IPS DF 6.9 (cell line): ENCODE data around the gene LRSAM1.
A peak's percentile ranks its signal among the peaks of the same experiment; 100 is the strongest.

Experiments used
- DNase-seq: peaks from one replicate; pipeline ENCODE4 v3.0.0-alpha.2; 2013; ENCODE audit warnings: low read depth, low spot score
- H3K27ac ChIP-seq: one replicate; pipeline ENCODE4 v1.5.1; 2013; ENCODE audit warnings: low read length, control low read depth
- H3K27me3 ChIP-seq: 2 replicates; pipeline ENCODE4 v1.6.1; 2013; ENCODE audit warnings: mild to moderate bottlenecking, low read length; ENCODE audit not compliant: control insufficient read depth, insufficient read depth
- H3K36me3 ChIP-seq: 2 replicates; pipeline ENCODE4 v1.6.1; 2013; ENCODE audit warnings: low read length; ENCODE audit not compliant: control insufficient read depth, insufficient read depth
- H3K4me1 ChIP-seq: 2 replicates; pipeline ENCODE4 v1.6.1; 2013; ENCODE audit warnings: low read length; ENCODE audit not compliant: control insufficient read depth, insufficient read depth
- H3K4me3 ChIP-seq: 2 replicates; pipeline ENCODE4 v1.5.1; 2013; ENCODE audit warnings: mild to moderate bottlenecking, low read length
- H3K9me3 ChIP-seq: 2 replicates; pipeline ENCODE4 v1.6.1; 2013; ENCODE audit warnings: low read length, inconsistent platforms; ENCODE audit not compliant: control insufficient read depth, insufficient read depth
- WGBS: extraction: QIAGEN DNeasy Blood & Tissue Kit; methylation state at CpG from one replicate; pipeline ENCODE4 v1.1.7; 2013; ENCODE audit warnings: mixed read lengths, missing lambda C conversion rate; ENCODE audit not compliant: insufficient read length, insufficient coverage; 5-methylcytosine and 5-hydroxymethylcytosine counted together

Gene LRSAM1

DNA sequence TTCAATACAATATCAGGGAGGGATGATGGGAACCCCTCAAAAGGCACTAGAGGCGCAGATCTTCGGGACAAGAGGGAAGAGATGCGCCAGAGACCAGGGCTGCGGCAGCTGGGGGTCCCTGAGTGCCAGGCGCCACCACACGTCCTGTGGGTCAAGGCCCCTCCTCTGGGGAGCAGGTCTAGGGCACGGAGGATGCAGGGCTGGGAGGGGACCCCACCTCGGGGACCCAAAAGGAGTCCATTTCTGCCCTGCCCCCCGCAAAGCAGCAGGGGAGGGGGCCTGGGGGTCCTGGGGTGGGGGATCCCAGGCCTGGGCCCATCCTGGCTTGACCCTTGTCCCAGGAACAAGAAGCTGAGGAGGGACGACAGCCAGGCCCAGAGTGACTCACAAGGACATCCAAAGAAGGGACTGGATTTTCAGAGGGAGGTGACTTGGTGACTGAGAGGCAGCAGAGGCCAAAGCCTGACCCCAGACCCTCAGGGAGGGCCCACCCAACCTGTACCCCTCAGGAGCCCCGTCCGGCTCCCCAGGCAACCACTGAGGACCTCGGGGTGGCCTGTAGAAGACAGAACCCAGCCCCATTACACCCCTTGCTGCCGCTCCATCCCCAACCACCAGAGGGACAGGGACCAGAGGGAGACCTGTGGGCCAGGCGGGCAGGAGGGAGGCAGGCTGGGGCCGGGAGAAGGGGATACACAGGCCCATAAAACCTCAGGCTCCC is 54.2 kb downstream of the LRSAM1 start:
- no CpG with 5 or more reads among the region's 16 CpGs for WGBS
- no peaks in the 10 kb centered on the region for H3K9me3 ChIP-seq
- DNase-seq, result peak; percentile 35
- no peaks in the 10 kb centered on the region for H3K27me3 ChIP-seq
- no peak overlapping the region for H3K27ac ChIP-seq
- H3K4me1 ChIP-seq, result peaks cover 3% of the 10 kb centered on the region; the same call in 1 of the 2 replicates
- H3K36me3 ChIP-seq, result peaks cover 16% of the 10 kb centered on the region
- H3K4me3 ChIP-seq, result no peak overlapping the region

DNA sequence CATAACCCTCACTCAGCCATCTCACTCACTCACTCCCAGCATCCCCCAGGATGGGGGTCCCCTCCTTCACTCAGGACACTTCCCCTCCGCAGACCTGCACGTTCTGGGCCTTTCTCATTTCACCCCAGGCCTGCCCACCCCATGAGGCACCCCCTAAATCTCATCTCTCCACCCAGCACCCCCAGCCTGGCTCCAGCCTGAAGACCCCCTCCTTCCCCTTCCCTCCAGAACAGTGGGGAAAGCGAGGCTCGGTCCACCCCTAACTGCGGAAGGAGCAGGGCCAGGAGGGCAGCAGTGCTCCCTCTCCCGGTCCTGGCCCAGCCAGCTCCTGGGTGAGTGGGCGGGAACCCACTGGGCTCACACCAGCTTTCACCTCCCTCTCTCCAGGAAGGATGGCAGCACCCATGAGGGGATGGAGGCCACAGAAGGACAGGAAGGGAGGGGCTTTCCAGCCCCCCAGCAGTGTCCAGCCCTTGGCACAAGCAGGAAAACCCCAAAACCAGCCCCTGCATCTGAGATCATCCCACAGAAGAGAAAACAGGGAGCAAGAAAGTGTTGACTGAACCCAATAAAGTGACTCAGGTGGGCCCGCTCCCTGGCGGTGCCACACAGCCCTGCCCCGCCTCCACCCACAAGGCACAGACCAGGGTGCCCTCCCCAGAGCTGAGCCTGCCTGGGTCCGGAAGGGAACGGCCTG is 55.0 kb downstream of the LRSAM1 start:
- H3K27ac ChIP-seq, result no peak overlapping the region
- H3K36me3 ChIP-seq, result peaks cover 16% of the 10 kb centered on the region
- no CpG with 5 or more reads among the region's 12 CpGs for WGBS
- no peaks in the 10 kb centered on the region for H3K27me3 ChIP-seq
- H3K9me3 ChIP-seq, result no peaks in the 10 kb centered on the region
- no peaks in the 10 kb centered on the region; the same call in 1 of the 2 replicates for H3K4me1 ChIP-seq
- H3K4me3 ChIP-seq, result no peak overlapping the region
- no peak for DNase-seq

DNA sequence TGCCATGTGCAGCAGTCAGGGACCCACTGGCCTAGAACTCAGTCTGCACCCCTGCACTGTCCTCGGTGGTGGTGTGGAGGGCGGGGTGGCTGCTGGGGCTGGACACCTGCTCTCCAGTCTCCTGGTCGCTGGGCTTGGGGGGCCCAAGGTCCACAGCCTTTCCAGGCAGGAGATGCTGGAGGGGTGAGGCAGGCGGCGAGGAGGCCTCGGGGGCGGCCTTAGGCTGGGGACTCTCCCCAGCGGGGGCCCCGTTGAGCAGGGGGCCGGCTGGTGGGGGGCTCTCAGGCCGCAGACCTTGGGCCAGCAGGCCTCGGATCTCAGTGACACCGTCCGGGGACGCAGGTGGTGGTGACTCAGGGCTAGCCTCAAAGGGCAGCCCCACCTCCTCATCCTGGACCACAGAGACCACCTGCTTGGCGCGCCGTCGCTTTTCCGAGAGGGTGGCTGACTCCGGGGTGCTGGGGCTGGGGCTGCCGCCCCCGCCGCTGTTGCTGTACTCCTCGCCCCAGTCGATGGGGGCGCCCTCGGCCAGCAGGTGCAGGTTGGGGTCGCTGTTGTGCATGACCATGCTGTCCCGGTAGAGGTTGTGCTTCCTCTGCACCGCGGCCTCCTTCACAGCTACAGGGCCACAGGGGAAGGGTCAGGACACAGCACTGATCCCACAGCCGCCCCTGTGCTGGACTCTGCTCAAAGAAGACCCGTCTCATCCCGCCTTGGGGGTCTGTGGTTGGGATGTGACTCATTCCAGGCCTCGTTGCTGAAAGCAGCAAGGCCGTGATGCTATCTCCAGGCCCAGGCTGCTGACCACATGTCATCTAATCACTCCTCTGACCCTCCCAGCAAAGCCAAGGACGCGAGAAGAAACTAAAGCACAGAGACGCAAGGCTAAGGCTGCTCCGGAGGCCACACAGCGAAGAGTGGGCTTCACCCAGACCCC is 55.8 kb downstream of the LRSAM1 start:
- H3K9me3 ChIP-seq, result no peaks in the 10 kb centered on the region
- H3K27me3 ChIP-seq, result no peaks in the 10 kb centered on the region
- peaks cover 16% of the 10 kb centered on the region for H3K36me3 ChIP-seq
- H3K4me3 ChIP-seq, result no peak overlapping the region
- no peaks in the 10 kb centered on the region; the same call in 1 of the 2 replicates for H3K4me1 ChIP-seq
- no peak overlapping the region for H3K27ac ChIP-seq
- no peak for DNase-seq
- WGBS, result no CpG with 5 or more reads among the region's 42 CpGs

DNA sequence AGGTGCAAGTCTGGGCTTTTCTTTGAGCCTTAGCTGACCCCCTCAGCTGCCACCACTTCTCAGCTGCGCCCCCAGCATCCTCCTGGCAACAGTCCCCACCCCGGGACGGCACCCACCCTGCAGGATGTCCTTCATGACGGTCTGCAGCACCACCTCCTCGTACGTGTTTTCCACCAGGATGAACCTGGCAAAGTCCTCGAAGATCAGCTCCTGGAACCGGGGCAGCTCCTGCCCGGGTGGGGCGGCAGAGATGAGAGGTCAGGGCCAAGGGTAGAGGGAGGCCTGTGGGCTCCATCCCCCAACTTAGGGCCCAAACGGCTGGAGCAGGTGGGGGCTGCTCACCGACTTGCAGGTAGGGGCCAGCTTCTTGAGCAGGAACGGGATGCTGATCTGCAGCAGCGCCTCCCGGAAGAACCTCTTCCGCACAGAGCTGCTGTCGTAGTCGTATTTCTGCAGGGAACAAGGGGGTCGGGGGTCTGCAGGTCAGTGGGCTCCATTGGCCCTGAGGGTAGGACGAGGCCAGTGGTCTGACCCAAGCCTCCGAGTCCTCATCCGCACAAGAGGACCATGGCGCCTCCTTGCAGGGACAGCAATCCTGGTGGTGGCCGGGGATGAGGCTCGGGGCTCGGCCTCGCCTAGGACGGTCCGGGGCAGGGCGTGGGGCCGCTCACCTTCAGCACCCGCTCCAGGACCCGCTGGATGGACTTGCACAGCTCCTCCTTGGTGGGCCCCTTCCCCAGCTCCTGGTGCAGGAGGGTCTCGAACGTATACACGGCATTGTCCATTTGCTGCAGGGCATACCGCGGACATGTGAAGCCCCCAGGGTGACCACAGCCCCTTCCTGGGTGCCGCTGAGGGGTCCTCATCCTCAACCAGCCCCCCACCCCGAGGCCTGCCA is 56.7 kb downstream of the LRSAM1 start:
- no peak for DNase-seq
- no peaks in the 10 kb centered on the region for H3K9me3 ChIP-seq
- WGBS, result no CpG with 5 or more reads among the region's 40 CpGs

DNA sequence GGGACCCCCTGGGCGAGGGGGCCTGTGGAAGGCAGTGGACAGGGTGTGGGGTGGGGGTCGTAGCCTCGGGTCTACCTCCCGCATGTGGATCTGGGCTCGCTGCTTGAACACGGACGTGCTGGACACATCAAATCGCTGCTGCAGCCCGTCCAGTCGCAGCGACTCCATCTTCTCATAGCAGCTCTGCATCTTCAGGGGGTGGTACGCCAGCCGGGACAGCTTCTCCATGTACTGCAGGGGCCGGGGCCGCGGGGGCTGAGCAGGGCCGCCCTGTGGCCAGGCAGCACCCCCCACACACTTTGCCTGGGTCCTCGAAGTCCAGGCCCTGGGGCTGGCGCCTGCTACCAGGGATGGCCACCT is 57.6 kb downstream of the LRSAM1 start:
- H3K27ac ChIP-seq, result no peak overlapping the region
- no peaks in the 10 kb centered on the region for H3K27me3 ChIP-seq
- H3K36me3 ChIP-seq, result peaks cover 16% of the 10 kb centered on the region

More for the DNA sequence above, 56.7 kb downstream of the LRSAM1 start:
- Histone ChIP-seq H3K27ac (no peak overlapping the region), H3K27me3 (no peaks in the 10 kb centered on the region), H3K4me1 (no peaks in the 10 kb centered on the region; the same call in 1 of the 2 replicates), H3K36me3 (peaks cover 16% of the 10 kb centered on the region), H3K4me3 (no peak overlapping the region)

DNA sequence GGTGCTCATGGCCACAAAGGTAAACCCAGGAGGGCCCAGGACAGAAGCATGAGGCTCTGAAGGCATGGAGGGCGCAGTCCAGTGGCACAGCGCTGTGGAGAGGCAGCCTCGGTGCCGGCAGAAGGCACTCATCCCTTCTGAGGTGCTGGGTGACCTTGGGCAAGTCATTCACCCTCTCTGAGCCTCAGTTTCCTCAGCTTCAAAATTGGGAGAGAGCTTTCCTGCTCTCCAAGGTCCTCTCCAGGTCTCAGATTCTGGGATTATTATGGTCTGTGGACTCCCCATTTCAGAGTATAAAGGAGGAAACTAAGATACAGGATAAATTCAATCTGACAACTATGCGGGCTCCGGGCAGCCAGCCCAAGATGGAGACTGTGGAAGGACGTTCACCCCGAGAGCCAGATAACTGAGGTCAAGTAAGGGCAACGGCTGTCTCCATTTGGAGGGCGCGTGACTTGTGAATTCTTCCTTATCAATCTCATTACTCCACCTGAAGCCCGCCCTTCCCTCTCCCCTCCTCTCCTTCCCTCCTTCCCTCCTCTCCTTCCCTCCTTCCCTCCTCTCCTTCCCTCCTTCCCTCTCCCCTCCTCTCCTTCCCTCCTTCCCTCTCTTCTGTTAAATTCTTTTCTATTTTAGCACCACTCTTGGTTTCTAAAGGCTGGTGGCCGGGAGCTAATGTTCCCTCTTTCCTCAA is 58.1 kb downstream of the LRSAM1 start:
- no CpG with 5 or more reads among the region's 13 CpGs for WGBS

More for the DNA sequence above, 57.6 kb downstream of the LRSAM1 start:
- WGBS, result no CpG with 5 or more reads among the region's 19 CpGs
- Histone ChIP-seq H3K4me3 (no peak overlapping the region), H3K9me3 (no peaks in the 10 kb centered on the region), H3K4me1 (no peaks in the 10 kb centered on the region; the same call in 1 of the 2 replicates)
- DNase-seq, result no peak

DNA sequence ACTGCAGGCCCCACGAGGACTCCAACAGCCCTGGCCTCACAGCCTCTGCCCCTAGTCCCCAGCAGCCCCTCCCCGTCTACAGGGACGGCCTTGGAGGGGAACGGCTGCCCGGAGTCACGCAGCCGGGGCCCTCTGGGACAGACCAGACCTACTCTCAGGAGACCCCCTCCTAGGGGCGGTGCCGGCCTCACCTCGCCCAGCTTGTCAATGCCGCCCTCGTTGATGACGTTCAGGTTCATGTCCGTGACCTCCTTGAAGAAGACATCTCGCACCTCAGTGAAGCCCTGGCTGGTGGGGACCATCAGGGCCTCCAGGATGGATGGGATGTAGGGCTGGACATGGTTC is 58.6 kb downstream of the LRSAM1 start:
- no peak for DNase-seq
- Histone ChIP-seq H3K9me3 (no peaks in the 10 kb centered on the region), H3K4me1 (no peaks in the 10 kb centered on the region; the same call in 1 of the 2 replicates), H3K36me3 (peaks cover 10% of the 10 kb centered on the region), H3K4me3 (no peak overlapping the region), H3K27ac (no peak overlapping the region), H3K27me3 (no peaks in the 10 kb centered on the region)
- no CpG with 5 or more reads among the region's 15 CpGs for WGBS

More for the DNA sequence above, 58.1 kb downstream of the LRSAM1 start:
- no peak for DNase-seq
- H3K9me3 ChIP-seq, result no peaks in the 10 kb centered on the region
- peaks cover 15% of the 10 kb centered on the region for H3K36me3 ChIP-seq
- no peaks in the 10 kb centered on the region for H3K27me3 ChIP-seq
- H3K4me3 ChIP-seq, result no peak overlapping the region
- no peaks in the 10 kb centered on the region; the same call in 1 of the 2 replicates for H3K4me1 ChIP-seq
- H3K27ac ChIP-seq, result no peak overlapping the region

DNA sequence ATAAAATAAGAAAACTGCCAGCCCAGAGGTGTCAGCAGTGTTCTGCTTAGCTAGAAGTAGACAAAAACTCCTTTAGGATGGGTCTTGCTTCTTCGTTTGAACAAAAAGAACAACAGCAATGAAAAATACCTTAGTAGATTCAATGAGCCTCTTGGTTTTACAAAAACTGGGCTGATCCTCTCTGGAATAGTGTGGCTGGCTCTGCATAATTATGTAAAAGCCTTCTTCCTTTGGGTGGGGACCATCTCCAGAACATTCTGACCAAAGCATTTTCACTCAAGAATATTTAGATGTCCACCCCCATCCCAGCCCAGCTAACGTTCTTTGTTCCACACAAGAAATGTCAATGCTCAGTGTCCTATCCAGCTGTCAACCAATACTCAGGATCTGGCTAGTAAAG is 63.2 kb downstream of the LRSAM1 start:
- H3K4me1 ChIP-seq, result no peaks in the 10 kb centered on the region
- no peak overlapping the region for H3K27ac ChIP-seq
- no peak overlapping the region for H3K4me3 ChIP-seq
- no peaks in the 10 kb centered on the region; the same call in 1 of the 2 replicates for H3K36me3 ChIP-seq
- no peak for DNase-seq
- no peaks in the 10 kb centered on the region for H3K27me3 ChIP-seq
- WGBS, result no CpG with 5 or more reads among the region's 2 CpGs
- H3K9me3 ChIP-seq, result no peaks in the 10 kb centered on the region

DNA sequence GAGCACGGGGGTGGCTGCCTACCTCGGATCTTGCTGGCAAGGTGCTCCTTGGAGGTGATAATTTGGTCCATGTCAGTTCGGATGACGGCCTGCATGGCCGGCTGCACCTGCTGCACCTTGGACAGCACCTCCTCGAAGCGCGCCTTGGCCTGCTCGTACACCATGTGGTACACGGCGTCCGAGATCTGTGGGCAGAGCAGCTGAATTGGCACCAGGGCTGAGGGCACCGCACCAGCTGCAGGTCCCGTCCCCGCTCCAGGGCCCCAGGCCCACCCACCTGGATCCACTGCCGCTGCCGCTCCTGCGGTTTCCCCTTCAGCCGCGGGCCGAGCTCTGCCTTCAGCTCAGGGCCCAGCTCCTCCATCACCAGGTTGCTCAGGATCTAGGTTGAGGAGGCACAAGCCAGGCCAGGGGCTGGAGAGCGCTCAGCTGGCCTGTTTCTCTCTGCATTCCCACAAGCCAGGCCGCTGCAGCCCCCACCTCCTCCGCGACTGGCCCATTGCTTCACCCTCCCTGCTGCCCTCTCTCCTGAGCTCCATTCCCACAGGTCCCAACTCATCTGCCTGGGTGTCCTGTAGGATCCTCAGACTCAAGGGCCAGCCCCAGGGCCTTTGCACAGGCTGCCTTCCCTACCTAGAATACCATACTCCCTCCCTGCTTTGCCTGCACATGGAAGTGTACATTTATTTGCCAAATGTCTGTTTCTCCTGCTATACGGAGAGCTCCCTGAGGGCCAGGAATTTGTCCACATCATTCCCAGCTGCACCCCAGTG is 65.7 kb downstream of the LRSAM1 start:
- Histone ChIP-seq H3K9me3 (no peaks in the 10 kb centered on the region), H3K36me3 (no peaks in the 10 kb centered on the region; the same call in 1 of the 2 replicates), H3K27ac (no peak overlapping the region), H3K4me1 (peaks cover 5% of the 10 kb centered on the region; the same call in 1 of the 2 replicates), H3K4me3 (no peak overlapping the region), H3K27me3 (no peaks in the 10 kb centered on the region)
- no CpG with 5 or more reads among the region's 26 CpGs for WGBS
- DNase-seq, result no peak
